ELR (cell line): ENCODE measurements around the gene RUSF1.
A peak's percentile ranks its signal among the peaks of the same experiment; 100 is the strongest.

Source experiments
- DNase-seq: peaks from one replicate; pipeline ENCODE4 v3.0.0-alpha.2; 2015; ENCODE audit warnings: low read depth

The RUSF1 gene

GRCh38 chr16:31471241-31471874 is 36.8 kb downstream of the RUSF1 start:
- DNase-seq, result peak; percentile 27

GRCh38 chr16:31470615-31471014 is 37.6 kb downstream of the RUSF1 start:
- DNase-seq, result no peak

DNA sequence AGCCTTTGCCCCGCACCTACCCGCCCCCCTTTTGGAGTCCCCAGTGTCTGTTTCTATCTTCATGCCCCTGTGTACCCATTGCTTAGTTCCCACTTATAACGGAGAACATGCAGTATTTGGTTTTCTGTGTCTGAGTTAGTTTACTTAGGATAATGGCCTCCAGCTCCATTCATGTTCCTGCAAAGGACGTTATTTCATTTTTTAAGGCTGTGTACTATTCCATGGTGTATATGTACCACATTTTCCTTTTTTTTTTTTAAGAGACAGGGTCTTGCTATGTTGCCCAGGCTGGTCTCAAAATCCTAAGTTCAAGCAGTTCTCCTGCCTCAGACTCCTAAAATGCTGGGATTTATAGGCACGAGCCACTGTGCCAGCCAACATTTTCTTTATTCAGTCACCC is 40.3 kb downstream of the RUSF1 start:
- DNase-seq, result no peak

GRCh38 chr16:31467151-31467773 is 40.9 kb downstream of the RUSF1 start:
- peak; percentile 40 for DNase-seq

DNA sequence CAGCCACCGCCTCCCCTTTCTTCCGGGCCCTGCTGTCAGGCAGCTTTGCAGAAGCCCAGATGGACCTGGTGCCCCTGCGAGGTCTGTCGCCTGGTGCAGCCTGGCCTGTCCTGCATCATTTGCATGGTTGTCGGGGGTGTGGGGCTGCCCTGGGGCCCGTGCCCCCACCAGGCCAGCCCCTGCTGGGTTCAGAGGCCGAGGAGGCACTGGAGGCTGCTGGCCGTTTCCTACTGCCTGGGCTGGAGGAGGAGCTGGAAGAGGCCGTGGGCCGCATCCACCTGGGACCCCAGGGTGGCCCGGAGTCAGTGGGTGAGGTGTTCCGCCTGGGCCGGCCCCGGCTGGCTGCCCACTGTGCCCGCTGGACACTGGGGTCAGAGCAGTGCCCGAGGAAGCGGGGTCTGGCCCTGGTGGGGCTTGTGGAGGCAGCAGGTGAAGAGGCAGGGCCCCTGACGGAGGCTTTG is 41.8 kb downstream of the RUSF1 start:
- DNase-seq, result no peak

- DNase-seq, result no peak
Measured at GRCh38 chr16:31465788-31466370, 42.3 kb downstream of the RUSF1 start.

- DNase-seq, result no peak
Measured at GRCh38 chr16:31464781-31465260, 43.4 kb downstream of the RUSF1 start.

DNA sequence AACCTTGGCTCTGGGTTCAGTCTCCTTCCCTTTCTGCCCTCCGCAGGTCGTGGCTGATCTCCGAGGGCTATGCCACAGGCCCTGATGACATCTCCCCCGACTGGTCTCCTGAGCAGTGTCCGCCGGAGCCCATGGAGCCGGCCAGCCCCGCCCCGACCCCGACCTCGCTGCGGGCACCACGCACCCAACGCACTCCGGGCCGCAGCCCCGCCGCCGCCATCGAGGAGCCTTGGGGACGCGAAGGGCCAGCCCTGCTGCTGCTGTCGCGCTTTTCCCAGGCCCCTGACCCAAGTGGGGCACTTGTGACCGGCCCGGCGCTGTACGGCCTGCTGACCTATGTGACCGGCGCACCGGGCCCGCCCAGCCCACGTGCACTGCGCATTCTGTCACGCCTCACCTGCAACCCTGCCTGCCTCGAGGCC is 43.8 kb downstream of the RUSF1 start:
- DNase-seq, result no peak

- no peak for DNase-seq
Measured at GRCh38 chr16:31461921-31462804, 46.0 kb downstream of the RUSF1 start.

- DNase-seq, result no peak
Measured at GRCh38 chr16:31461201-31461920, 46.8 kb downstream of the RUSF1 start.

DNA sequence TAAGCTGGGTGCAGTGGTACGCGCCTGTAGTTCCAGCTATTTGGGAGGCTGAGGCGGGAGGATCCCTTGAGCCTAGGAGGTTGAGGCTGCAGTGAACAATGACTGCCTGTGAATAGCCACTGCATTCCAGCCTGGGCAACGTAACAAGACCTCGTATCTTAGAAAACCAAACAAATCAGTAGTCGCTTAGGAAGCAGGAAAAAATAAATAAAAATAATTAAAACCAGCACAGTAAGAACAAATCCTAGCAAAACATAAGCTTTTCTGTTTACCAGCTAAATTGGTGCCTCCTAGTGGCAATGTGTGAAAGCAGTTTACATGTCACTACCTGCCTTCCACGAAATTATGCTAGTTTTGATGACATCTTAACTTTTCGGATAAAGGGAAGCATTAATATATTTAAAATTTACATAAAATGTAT is 47.6 kb downstream of the RUSF1 start:
- peak; percentile 72 for DNase-seq

GRCh38 chr16:31459687-31460581 is 48.3 kb downstream of the RUSF1 start:
- peak; percentile 99 for DNase-seq

GRCh38 chr16:31458844-31459686 is 49.1 kb downstream of the RUSF1 start, which contains the start of gene ARMC5:
ARMC5 (plus strand) TSS chr16:31459501; CDS start chr16:31459525, 24 bp downstream.
- DNase-seq, result peak; percentile 99

- peak; percentile 58 for DNase-seq
Measured at GRCh38 chr16:31458073-31458843, 49.9 kb downstream of the RUSF1 start.

DNA sequence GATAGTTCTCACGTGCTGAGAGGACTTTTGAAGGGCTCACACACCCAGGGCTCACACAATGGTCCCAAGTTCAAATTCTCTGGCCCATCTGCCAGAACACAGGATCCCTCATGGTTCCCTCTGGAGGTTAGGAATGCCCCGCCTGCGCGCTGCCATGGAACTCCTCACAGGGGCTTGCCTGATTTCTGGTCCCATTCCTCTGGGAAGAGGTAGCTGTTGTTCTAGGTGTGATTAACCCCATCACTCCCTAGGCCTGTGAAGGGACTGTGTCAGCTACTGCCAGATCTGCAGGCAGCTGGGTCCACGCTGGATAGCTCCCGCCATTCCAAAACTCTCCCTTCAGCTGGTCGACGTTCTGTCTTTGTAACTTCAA is 51.2 kb downstream of the RUSF1 start:
- no peak for DNase-seq

GRCh38 chr16:31455601-31456314 is 52.4 kb downstream of the RUSF1 start:
- peak; percentile 41 for DNase-seq

DNA sequence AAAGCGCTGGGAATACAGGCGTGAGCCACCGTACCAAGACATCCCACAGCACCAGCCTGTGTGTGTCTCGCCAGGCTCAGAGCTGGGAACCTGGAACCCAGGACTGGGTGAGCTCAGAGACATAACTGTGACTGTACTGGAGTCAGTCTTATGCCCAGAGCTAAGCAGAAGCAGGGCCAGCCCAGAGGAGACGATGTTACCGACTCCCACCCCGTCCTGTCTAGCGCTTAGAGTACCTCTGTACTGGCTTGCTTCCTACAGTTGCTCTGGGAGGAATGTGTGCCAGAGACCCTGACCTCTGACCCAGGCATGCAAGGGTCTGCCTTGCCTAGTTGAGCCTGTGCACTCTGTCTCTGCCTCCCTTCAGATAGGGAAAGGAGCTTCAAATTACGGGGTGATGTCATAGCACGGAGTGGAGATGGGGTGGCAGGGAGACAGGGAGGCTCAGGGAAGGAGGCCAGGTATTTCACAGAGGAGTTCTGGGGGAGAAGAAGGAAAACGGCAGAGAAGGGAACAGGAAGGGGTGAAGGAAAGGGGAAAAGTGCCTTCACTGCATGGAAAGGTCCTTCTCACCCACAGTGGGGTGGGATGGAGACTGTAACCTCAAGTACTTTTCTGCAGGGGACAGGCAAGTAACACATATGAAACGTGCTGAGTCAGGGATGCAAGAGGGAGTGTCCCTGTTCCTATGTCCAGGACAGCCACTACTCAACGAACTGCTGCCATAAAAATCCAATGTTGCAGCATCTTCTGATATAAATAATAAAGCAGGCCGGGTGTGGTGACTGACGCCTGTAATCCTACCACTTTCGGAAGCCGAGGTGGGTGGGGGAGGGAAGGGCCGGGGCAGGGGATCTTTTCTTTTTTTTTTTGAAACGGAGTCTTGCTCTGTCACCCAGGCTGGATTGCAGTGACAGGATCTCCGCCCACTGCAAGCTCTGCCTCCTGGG is 54.7 kb downstream of the RUSF1 start:
- peak; percentile 47 for DNase-seq
